Measurements from ENCODE around the gene SOX30. TPM values are rescaled to one million over a fixed set of nuclear protein-coding genes. Genes with fewer than 3 reads are reported as not detected.

The SOX30 gene
- total RNA-seq, 1 experiment from 2014 or later = 0.46 TPM

- Mint-ChIP-seq H3K27ac (no peak overlapping the region), H3K4me3 (no peak overlapping the region), H3K27me3 (ENCODE audit: low read depth) (no peaks in the 10 kb centered on the region), H3K4me1 (peaks cover 6% of the 10 kb centered on the region), H3K9me3 (0 out of 2 replicates have a peak, but pooled peaks cover 3% of the 10 kb centered on the region), H3K36me3 (no peaks in the 10 kb centered on the region)
- ChIA-PET CTCF (no interaction called here), POLR2A (interaction anchor here (0.7 kb wide), 1 partner anchor 61 kb away, joined by 5 read pairs; no protein-coding TSS in a partner anchor)
- ATAC-seq (no peak), DNase-seq (ENCODE audit: low spot score) (no peak)
- TF ChIP-seq ZNF416 (CRISPR knock-in tag; IDR thresholded peaks at IDR 0.05) (no peak), SP1 (CRISPR knock-in tag; conservative IDR thresholded peaks at IDR 0.05) (no peak), GTF2I (CRISPR knock-in tag; conservative IDR thresholded peaks at IDR 0.05) (no peak), FOXJ3 (CRISPR knock-in tag; IDR thresholded peaks at IDR 0.05; ENCODE audit: borderline replicate concordance) (no peak), TEAD1 (CRISPR knock-in tag; IDR thresholded peaks at IDR 0.05) (no peak), OVOL2 (CRISPR knock-in tag; IDR thresholded peaks at IDR 0.05; ENCODE audit: borderline replicate concordance) (no peak), TCF7 (CRISPR knock-in tag; IDR thresholded peaks at IDR 0.05; ENCODE audit: low read depth) (no peak), ETV6 (CRISPR knock-in tag; IDR thresholded peaks at IDR 0.05) (no peak), FOXK1 (CRISPR knock-in tag; IDR thresholded peaks at IDR 0.05) (no peak), CREM (CRISPR knock-in tag; IDR thresholded peaks at IDR 0.05) (no peak), ZNF121 (CRISPR knock-in tag; IDR thresholded peaks at IDR 0.05) (no peak), ZBTB21 (CRISPR knock-in tag; IDR thresholded peaks at IDR 0.05; ENCODE audit: borderline replicate concordance) (no peak), USF1 (CRISPR knock-in tag; IDR thresholded peaks at IDR 0.05) (no peak), HMGXB4 (CRISPR knock-in tag; IDR thresholded peaks at IDR 0.05) (no peak), EMX1 (CRISPR knock-in tag; IDR thresholded peaks at IDR 0.05) (no peak), MLX (CRISPR knock-in tag; IDR thresholded peaks at IDR 0.05) (no peak)
- TF ChIP-seq, protein P1, sequence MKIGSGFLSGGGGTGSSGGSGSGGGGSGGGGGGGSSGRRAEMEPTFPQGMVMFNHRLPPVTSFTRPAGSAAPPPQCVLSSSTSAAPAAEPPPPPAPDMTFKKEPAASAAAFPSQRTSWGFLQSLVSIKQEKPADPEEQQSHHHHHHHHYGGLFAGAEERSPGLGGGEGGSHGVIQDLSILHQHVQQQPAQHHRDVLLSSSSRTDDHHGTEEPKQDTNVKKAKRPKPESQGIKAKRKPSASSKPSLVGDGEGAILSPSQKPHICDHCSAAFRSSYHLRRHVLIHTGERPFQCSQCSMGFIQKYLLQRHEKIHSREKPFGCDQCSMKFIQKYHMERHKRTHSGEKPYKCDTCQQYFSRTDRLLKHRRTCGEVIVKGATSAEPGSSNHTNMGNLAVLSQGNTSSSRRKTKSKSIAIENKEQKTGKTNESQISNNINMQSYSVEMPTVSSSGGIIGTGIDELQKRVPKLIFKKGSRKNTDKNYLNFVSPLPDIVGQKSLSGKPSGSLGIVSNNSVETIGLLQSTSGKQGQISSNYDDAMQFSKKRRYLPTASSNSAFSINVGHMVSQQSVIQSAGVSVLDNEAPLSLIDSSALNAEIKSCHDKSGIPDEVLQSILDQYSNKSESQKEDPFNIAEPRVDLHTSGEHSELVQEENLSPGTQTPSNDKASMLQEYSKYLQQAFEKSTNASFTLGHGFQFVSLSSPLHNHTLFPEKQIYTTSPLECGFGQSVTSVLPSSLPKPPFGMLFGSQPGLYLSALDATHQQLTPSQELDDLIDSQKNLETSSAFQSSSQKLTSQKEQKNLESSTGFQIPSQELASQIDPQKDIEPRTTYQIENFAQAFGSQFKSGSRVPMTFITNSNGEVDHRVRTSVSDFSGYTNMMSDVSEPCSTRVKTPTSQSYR (CRISPR knock-in tag; IDR thresholded peaks at IDR 0.05) = no peak
- TF ChIP-seq, protein P2, sequence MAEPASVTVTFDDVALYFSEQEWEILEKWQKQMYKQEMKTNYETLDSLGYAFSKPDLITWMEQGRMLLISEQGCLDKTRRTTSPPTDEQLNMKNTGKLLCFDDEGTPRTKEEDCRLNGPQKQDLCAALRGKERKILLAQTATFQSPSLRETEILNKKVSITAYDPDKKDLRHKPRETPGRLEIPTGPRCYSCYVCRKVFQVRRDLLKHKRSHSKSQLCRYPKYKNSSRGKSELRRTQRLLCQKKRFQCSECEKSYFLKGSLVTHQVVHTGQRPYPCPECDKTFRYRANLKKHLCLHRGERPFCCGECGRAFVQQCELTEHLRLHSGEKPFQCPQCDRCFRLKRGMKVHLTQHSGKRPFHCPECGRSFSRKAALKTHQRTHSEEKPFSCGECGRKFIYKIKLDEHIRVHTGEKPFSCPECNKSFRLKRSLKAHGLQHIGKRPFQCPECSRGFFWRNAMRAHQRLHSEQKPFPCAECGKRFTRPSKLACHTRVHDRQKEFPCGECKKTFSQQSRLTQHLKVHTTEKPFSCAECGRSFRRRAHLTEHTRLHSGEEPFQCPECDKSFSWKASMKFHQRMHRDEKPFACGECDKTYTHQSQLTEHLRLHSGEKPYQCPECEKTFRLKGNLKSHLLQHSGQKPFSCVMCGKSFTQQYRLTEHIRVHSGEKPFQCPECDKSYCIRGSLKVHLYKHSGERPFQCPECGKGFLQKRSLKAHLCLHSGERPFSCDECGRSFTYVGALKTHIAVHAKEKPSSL (CRISPR knock-in tag; conservative IDR thresholded peaks at IDR 0.05) = no peak
Observed at GRCh38 chr5:157590478-157590877, 61.8 kb downstream of the SOX30 start.

DNA sequence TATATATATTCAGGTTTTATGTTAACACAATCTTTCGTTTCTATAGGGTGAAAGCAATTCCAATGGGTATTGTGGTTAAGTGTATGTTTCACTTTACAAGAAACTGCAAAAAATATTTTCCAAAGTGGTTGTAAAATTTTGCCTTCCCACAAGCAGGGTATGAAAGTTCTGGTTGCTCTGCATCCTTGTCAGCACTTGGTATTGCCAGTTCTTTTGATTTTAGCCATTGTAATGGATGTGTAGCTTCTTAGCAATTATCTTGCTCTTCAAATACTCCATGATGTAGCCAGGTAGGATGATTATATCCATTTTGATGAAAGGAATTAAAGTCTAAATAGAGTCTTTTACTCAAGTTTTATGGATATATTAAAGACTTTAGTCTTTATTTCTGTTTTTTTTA is 67.6 kb downstream of the SOX30 start:
- no peaks in the 10 kb centered on the region for H3K4me1 Mint-ChIP-seq
- no peak for DNase-seq (ENCODE audit: low spot score)
- CTCF ChIA-PET = no interaction called here
- H3K27me3 Mint-ChIP-seq (ENCODE audit: low read depth) = no peaks in the 10 kb centered on the region
- no peak overlapping the region for H3K4me3 Mint-ChIP-seq
- POLR2A ChIA-PET = no interaction called here
- H3K36me3 Mint-ChIP-seq = no peaks in the 10 kb centered on the region
- H3K9me3 Mint-ChIP-seq = no peaks in the 10 kb centered on the region
- H3K27ac Mint-ChIP-seq = no peak overlapping the region
- no peak for ATAC-seq
- TF ChIP-seq, protein P3, sequence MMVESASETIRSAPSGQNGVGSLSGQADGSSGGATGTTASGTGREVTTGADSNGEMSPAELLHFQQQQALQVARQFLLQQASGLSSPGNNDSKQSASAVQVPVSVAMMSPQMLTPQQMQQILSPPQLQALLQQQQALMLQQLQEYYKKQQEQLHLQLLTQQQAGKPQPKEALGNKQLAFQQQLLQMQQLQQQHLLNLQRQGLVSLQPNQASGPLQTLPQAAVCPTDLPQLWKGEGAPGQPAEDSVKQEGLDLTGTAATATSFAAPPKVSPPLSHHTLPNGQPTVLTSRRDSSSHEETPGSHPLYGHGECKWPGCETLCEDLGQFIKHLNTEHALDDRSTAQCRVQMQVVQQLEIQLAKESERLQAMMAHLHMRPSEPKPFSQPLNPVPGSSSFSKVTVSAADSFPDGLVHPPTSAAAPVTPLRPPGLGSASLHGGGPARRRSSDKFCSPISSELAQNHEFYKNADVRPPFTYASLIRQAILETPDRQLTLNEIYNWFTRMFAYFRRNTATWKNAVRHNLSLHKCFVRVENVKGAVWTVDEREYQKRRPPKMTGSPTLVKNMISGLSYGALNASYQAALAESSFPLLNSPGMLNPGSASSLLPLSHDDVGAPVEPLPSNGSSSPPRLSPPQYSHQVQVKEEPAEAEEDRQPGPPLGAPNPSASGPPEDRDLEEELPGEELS (CRISPR knock-in tag; IDR thresholded peaks at IDR 0.05) = no peak
- TF ChIP-seq NFYB (CRISPR knock-in tag; conservative IDR thresholded peaks at IDR 0.05; ENCODE audit: low read depth) = no peak
- TF ChIP-seq, protein P4, sequence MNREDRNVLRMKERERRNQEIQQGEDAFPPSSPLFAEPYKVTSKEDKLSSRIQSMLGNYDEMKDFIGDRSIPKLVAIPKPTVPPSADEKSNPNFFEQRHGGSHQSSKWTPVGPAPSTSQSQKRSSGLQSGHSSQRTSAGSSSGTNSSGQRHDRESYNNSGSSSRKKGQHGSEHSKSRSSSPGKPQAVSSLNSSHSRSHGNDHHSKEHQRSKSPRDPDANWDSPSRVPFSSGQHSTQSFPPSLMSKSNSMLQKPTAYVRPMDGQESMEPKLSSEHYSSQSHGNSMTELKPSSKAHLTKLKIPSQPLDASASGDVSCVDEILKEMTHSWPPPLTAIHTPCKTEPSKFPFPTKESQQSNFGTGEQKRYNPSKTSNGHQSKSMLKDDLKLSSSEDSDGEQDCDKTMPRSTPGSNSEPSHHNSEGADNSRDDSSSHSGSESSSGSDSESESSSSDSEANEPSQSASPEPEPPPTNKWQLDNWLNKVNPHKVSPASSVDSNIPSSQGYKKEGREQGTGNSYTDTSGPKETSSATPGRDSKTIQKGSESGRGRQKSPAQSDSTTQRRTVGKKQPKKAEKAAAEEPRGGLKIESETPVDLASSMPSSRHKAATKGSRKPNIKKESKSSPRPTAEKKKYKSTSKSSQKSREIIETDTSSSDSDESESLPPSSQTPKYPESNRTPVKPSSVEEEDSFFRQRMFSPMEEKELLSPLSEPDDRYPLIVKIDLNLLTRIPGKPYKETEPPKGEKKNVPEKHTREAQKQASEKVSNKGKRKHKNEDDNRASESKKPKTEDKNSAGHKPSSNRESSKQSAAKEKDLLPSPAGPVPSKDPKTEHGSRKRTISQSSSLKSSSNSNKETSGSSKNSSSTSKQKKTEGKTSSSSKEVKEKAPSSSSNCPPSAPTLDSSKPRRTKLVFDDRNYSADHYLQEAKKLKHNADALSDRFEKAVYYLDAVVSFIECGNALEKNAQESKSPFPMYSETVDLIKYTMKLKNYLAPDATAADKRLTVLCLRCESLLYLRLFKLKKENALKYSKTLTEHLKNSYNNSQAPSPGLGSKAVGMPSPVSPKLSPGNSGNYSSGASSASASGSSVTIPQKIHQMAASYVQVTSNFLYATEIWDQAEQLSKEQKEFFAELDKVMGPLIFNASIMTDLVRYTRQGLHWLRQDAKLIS (CRISPR knock-in tag; IDR thresholded peaks at IDR 0.05; ENCODE audit: borderline replicate concordance) = no peak

Data from WTC11 (cell line).